IMR-90 (cell line): ENCODE results near the gene NCAM1. TPM values are rescaled to one million over a fixed set of nuclear protein-coding genes. Genes with fewer than 3 reads are reported as not detected.

Experiments
- ATAC-seq: fragments of 200-7000 bp; cut with Tn5 transposase; 2 replicates; pipeline ENCODE4 v1.9.1; 2020; ENCODE audit warnings: low read depth, mild to moderate bottlenecking, moderate library complexity
- BruUV-seq: library from RNA; stranded (reverse); fragments of 400-500 nt; replicated peaks from 2 replicates; lab custom pipeline; 2021; lab: Mats Ljungman, UMichigan
- CTCF ChIA-PET: fragments of 300-600 bp; formaldehyde crosslinking; extraction: SDS; loops from one replicate; lab custom pipeline; 2021; ENCODE audit warnings: antibody characterized with exemption; lab: Yijun Ruan, JAX
- POLR2A ChIA-PET: fragments of 300-600 bp; sonication (Branson Sonifier 250); formaldehyde crosslinking; loops from one replicate; lab custom pipeline; 2022; ENCODE audit warnings: antibody characterized with exemption; ENCODE audit not compliant: unreplicated experiment; lab: Charles Lee
- DNase-seq: peaks from one replicate; pipeline ENCODE4 v3.0.0; 2013
- H2AFZ ChIP-seq: replicated peaks from 2 replicates; pipeline ENCODE3; 2013; ENCODE audit warnings: low read length, mild to moderate bottlenecking; ENCODE audit not compliant: poor library complexity
- H2AK5ac ChIP-seq: 2 replicates; pipeline ENCODE4 v1.6.1; 2013; ENCODE audit warnings: low read depth, low read length, inconsistent platforms
- H2AK9ac ChIP-seq: replicated peaks from 2 replicates; pipeline ENCODE3; 2013; ENCODE audit warnings: mild to moderate bottlenecking, low read depth, low read length, moderate library complexity; ENCODE audit not compliant: poor library complexity
- H2BK120ac ChIP-seq: 2 replicates; pipeline ENCODE4 v1.6.1; 2013; ENCODE audit warnings: low read depth, low read length, inconsistent platforms
- H2BK15ac ChIP-seq: 3 replicates; pipeline ENCODE4 v1.6.1; 2013; ENCODE audit warnings: low read depth, low read length, inconsistent platforms
- H2BK20ac ChIP-seq: 2 replicates; pipeline ENCODE4 v1.6.1; 2013; ENCODE audit warnings: low read depth, mild to moderate bottlenecking, inconsistent platforms, low read length, moderate library complexity
- H2BK5ac ChIP-seq: 2 replicates; pipeline ENCODE4 v1.6.1; 2013; ENCODE audit warnings: mild to moderate bottlenecking, low read depth, low read length, inconsistent platforms; ENCODE audit not compliant: poor library complexity, severe bottlenecking
- H3K14ac ChIP-seq: replicated peaks from 2 replicates; pipeline ENCODE4 v1.6.1; 2013; ENCODE audit warnings: low read depth, low read length, inconsistent platforms
- H3K18ac ChIP-seq: 2 replicates; pipeline ENCODE4 v1.6.1; 2013; ENCODE audit warnings: low read depth, low read length, control low read depth
- H3K23ac ChIP-seq: 2 replicates; pipeline ENCODE4 v1.6.1; 2013; ENCODE audit warnings: low read depth, low read length, inconsistent platforms
- H3K27ac ChIP-seq: 2 replicates; pipeline ENCODE4 v1.5.1; 2013; ENCODE audit warnings: mild to moderate bottlenecking, control low read depth, low read length; ENCODE audit not compliant: insufficient read depth
- H3K27me3 ChIP-seq: 2 replicates; pipeline ENCODE4 v1.6.1; 2013; ENCODE audit warnings: low read length; ENCODE audit not compliant: control insufficient read depth, insufficient read depth
- H3K36me3 ChIP-seq: 2 replicates; pipeline ENCODE4 v1.6.1; 2013; ENCODE audit warnings: low read length, mixed read lengths; ENCODE audit not compliant: control insufficient read depth, insufficient read depth
- H3K4ac ChIP-seq: 2 replicates; pipeline ENCODE4 v1.6.1; 2013; ENCODE audit warnings: low read depth, low read length, inconsistent platforms
- H3K4me1 ChIP-seq: 2 replicates; pipeline ENCODE4 v1.6.1; 2013; ENCODE audit warnings: low read length, mixed read lengths; ENCODE audit not compliant: control insufficient read depth, insufficient read depth
- H3K4me2 ChIP-seq: 2 replicates; pipeline ENCODE4 v1.6.1; 2013; ENCODE audit warnings: low read depth, mild to moderate bottlenecking, control low read depth, low read length, moderate library complexity
- H3K4me3 ChIP-seq: 2 replicates; pipeline ENCODE4 v1.5.1; 2013; ENCODE audit warnings: low read depth, mild to moderate bottlenecking, control low read depth, low read length, moderate library complexity; ENCODE audit not compliant: insufficient read depth
- H3K56ac ChIP-seq: 2 replicates; pipeline ENCODE4 v1.6.1; 2013; ENCODE audit warnings: low read length, inconsistent platforms; ENCODE audit not compliant: insufficient read depth; ENCODE audit errors: extremely low read depth
- H3K79me1 ChIP-seq, 2 experiments: 2 replicates each; pipeline ENCODE4 v1.6.1; 2013; ENCODE audit warnings: low read length in 2 of 2, inconsistent platforms in 1 of 2, low read depth in 1 of 2
- H3K9ac ChIP-seq: 2 replicates; pipeline ENCODE4 v1.6.1; 2013; ENCODE audit warnings: low read depth, low read length, control low read depth
- H3K9me1 ChIP-seq: 2 replicates; pipeline ENCODE4 v1.6.1; 2013; ENCODE audit warnings: low read length, inconsistent platforms; ENCODE audit not compliant: insufficient read depth
- H3K9me3 ChIP-seq: 2 replicates; pipeline ENCODE4 v1.6.1; 2013; ENCODE audit warnings: low read length; ENCODE audit not compliant: control insufficient read depth, insufficient read depth
- H4K20me1 ChIP-seq: 2 replicates; pipeline ENCODE4 v1.6.1; 2013; ENCODE audit warnings: low read length, inconsistent platforms; ENCODE audit not compliant: insufficient read depth
- H4K5ac ChIP-seq: 2 replicates; pipeline ENCODE4 v1.6.1; 2013; ENCODE audit warnings: mild to moderate bottlenecking, low read depth, low read length, control low read depth
- H4K8ac ChIP-seq, 2 experiments: 2 replicates each; pipeline ENCODE4 v1.6.1; 2013; ENCODE audit warnings: low read depth in 2 of 2, low read length in 2 of 2, control low read depth in 1 of 2, inconsistent platforms in 1 of 2
- H4K91ac ChIP-seq: 2 replicates; pipeline ENCODE4 v1.6.1; 2013; ENCODE audit warnings: low read depth, low read length, inconsistent platforms; ENCODE audit not compliant: insufficient read depth
- CEBPB ChIP-seq: IDR thresholded peaks from 2 replicates; pipeline ENCODE4 v1.6.1; 2012; ENCODE audit warnings: low read depth, low read length, improper control_type of control experiment
- CHD1 ChIP-seq: IDR thresholded peaks from 2 replicates; pipeline ENCODE4 v1.6.1; 2012; ENCODE audit warnings: low read depth, low read length, improper control_type of control experiment
- POLR2A ChIP-seq: IDR thresholded peaks from 2 replicates; pipeline ENCODE4 v1.6.1; 2012; ENCODE audit warnings: mild to moderate bottlenecking, low read depth, low read length
- WGBS, 2 experiments: methylation state at CpG; one replicate each; pipeline versions ENCODE4 v1.1.5 to v1.1.7; 2013; ENCODE audit warnings: missing lambda C conversion rate in 2 of 2; ENCODE audit not compliant: insufficient read length in 1 of 2; ENCODE audit errors: extremely low coverage in 2 of 2; 5-methylcytosine and 5-hydroxymethylcytosine counted together
- dilution Hi-C: fragments of 300-500 bp; cut with HindIII; formaldehyde crosslinking; loops from one replicate; pipeline ENCODE4 v1.14.3; 2018; ENCODE audit warnings: low sequenced_read_pairs; ENCODE audit not compliant: unreplicated experiment
- in situ Hi-C: fragments of 300-500 bp; cut with MboI; formaldehyde crosslinking; loops from 3 replicates; pipeline ENCODE4 v1.14.3; 2019; ENCODE audit warnings: low sequenced_read_pairs, inconsistent platforms, mixed read lengths
- intact Hi-C: fragments of 100-400 bp; cut with micrococcal nuclease; formaldehyde crosslinking; loops from 2 replicates; pipeline ENCODE4 v1.10.0; 2022
- polyA plus RNA-seq, 3 experiments: library from polyadenylated mRNA; depleted of rRNA; stranded (reverse); fragments of >200 nt; gene quantifications; 2 replicates each; pipeline ENCODE4 v1.2.3, GENCODE V29; 2012; ENCODE audit warnings: low replicate concordance in 1 of 3
- total RNA-seq: library from RNA; depleted of rRNA; stranded (reverse); fragments of >200 nt; gene quantifications from 2 replicates; pipeline ENCODE4 v1.2.3, GENCODE V29; 2012
- TF ChIP-seq, protein P1 (sequence below): fragments of 150-350 bp; IDR thresholded peaks from 2 replicates; pipeline ENCODE4 v1.6.1; 2017; ENCODE audit warnings: mild to moderate bottlenecking, antibody characterized with exemption, low read length, low read depth

NCAM1 gene
- total and polyA plus RNA-seq, 2 of the 4 experiments (the other 2 are of a cell fraction): 0.09 to 0.18 TPM

DNA sequence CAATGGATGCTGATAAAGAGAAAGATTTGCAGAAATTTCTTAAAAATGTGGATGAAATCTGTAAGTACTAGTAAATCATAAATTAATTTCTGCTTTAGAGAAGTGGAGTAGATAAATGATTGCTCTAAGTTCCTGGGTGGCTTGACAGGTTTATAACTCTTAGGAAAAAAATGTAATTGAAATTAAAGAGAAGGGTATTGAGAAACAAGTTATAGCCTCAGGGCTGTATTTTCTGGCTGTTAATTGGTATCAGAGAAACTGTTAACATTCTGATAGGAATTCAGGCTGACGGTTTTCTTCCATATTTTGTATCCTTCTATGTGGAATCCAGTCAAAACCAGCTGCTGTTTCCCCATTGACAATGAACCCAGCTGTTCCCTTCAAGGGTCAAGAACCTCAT lies 355.0 kb downstream of the NCAM1 start:
- dilution Hi-C loops: no loop called here
- Histone ChIP-seq H2BK5ac (no peak overlapping the region), H3K56ac (no peak overlapping the region), H2AK9ac (no peak overlapping the region), H4K8ac (no peak overlapping the region), H2BK20ac (no peak overlapping the region), H3K36me3 (no peaks in the 10 kb centered on the region), H3K9me3 (no peaks in the 10 kb centered on the region), H3K4me1 (no peaks in the 10 kb centered on the region; the same call in none of the 2 replicates), H2AFZ (no peak overlapping the region), H4K20me1 (no peaks in the 10 kb centered on the region), H3K79me1 (peaks cover 3 to 10% of the 10 kb centered on the region in 2 experiments; a peak in 2 of 4 replicates), H3K9me1 (no peaks in the 10 kb centered on the region; the same call in 1 of the 2 replicates), H3K23ac (no peak overlapping the region), H3K27ac (no peak overlapping the region), H2BK15ac (no peak overlapping the region), H3K9ac (no peak overlapping the region), H3K18ac (no peak overlapping the region), H3K14ac (no peak overlapping the region), H4K5ac (no peak overlapping the region), H3K4ac (no peak overlapping the region), H2BK120ac (no peak overlapping the region), H3K4me2 (no peak overlapping the region), H3K27me3 (no peaks in the 10 kb centered on the region), H3K4me3 (no peak overlapping the region), H4K91ac (no peak overlapping the region), H2AK5ac (no peak overlapping the region)
- no peak for TF ChIP-seq CHD1
- no peak for TF ChIP-seq CEBPB
- TF ChIP-seq POLR2A: no peak
- TF ChIP-seq, protein P1, sequence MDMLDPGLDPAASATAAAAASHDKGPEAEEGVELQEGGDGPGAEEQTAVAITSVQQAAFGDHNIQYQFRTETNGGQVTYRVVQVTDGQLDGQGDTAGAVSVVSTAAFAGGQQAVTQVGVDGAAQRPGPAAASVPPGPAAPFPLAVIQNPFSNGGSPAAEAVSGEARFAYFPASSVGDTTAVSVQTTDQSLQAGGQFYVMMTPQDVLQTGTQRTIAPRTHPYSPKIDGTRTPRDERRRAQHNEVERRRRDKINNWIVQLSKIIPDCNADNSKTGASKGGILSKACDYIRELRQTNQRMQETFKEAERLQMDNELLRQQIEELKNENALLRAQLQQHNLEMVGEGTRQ: no peak
- no CpG with 5 or more reads among the region's 1 CpG for WGBS, 2 experiments
- ATAC-seq: no peak
- no peak for DNase-seq
- in situ Hi-C loops: no loop called here
- ChIA-PET POLR2A (no interaction called here), CTCF (interaction anchor here (0.5 to 2.8 kb wide), 2 partner anchors 414 to 1200 kb away, joined by 4 to 7 read pairs; no protein-coding TSS in a partner anchor)
- intact Hi-C loops: no loop called here
- BruUV-seq: no TSS peak
